Measurements from ENCODE around the gene TMEM201.

The TMEM201 gene

GRCh38 chr1:9651565-9652378 is 63.1 kb downstream of the TMEM201 start, which contains the start of gene PIK3CD:
TSS of gene PIK3CD (plus strand) at chr1:9651731. CDS start at chr1:9710456, 58,725 bp downstream.
- DNase-seq, result no peak
- H3K9me2 ChIP-seq (replicated peaks; ENCODE audit: insufficient read depth, low read length), result no peaks in the 10 kb centered on the region
- H3K4me2 ChIP-seq (ENCODE audit: low read depth, low read length), result no peak within 1 kb of the TSS
- no peak within 1 kb of the TSS for H2AFZ ChIP-seq (ENCODE audit: low read length)
- no peaks in the 10 kb centered on the region for H3K9me3 ChIP-seq (replicated peaks; ENCODE audit: insufficient read depth, low read length)
- H4K20me1 ChIP-seq (ENCODE audit: insufficient read depth, low read length), result no peaks in the 10 kb centered on the region
- H3K79me2 ChIP-seq (ENCODE audit: low read length), result no peaks in the 10 kb centered on the region
- H3K4me1 ChIP-seq (ENCODE audit: low read length), result no peaks in the 10 kb centered on the region
- no peak within 1 kb of the TSS for H3K4me3 ChIP-seq (ENCODE audit: low read length)
- no peak within 1 kb of the TSS for H3K9ac ChIP-seq (ENCODE audit: low read length)
- TF ChIP-seq EZH2 (optimal IDR thresholded peaks at IDR 0.05; ENCODE audit: low read depth, low read length), result peak; percentile 67
- no peak for TF ChIP-seq EZH2phosphoT487 (IDR thresholded peaks at IDR 0.05; ENCODE audit: low read length)
- TF ChIP-seq CTCF (IDR thresholded peaks at IDR 0.05; ENCODE audit: low read length), result no peak
- no peaks in the 10 kb centered on the region for H3K36me3 ChIP-seq (replicated peaks; ENCODE audit: insufficient read depth, low read length)
- no peak within 1 kb of the TSS for H3K27ac ChIP-seq (ENCODE audit: low read length)
- peaks cover 84% of the 10 kb centered on the region for H3K27me3 ChIP-seq (replicated peaks; ENCODE audit: insufficient read depth, low read length)
- H3F3A ChIP-seq (ENCODE audit: insufficient read depth, low read length), result no peaks in the 10 kb centered on the region

GRCh38 chr1:9652379-9653209 is 63.9 kb downstream of the TMEM201 start:
- Histone ChIP-seq H3K36me3 (replicated peaks; ENCODE audit: insufficient read depth, low read length) (no peaks in the 10 kb centered on the region), H2AFZ (ENCODE audit: low read length) (no peak overlapping the region), H3K27ac (ENCODE audit: low read length) (no peak overlapping the region), H3K79me2 (ENCODE audit: low read length) (no peaks in the 10 kb centered on the region), H3K9me2 (replicated peaks; ENCODE audit: insufficient read depth, low read length) (no peaks in the 10 kb centered on the region), H3K9ac (ENCODE audit: low read length) (no peak overlapping the region), H3K4me1 (ENCODE audit: low read length) (no peaks in the 10 kb centered on the region), H4K20me1 (ENCODE audit: insufficient read depth, low read length) (no peaks in the 10 kb centered on the region), H3F3A (ENCODE audit: insufficient read depth, low read length) (no peaks in the 10 kb centered on the region), H3K4me2 (ENCODE audit: low read depth, low read length) (no peak overlapping the region), H3K9me3 (replicated peaks; ENCODE audit: insufficient read depth, low read length) (no peaks in the 10 kb centered on the region), H3K4me3 (ENCODE audit: low read length) (no peak overlapping the region), H3K27me3 (replicated peaks; ENCODE audit: insufficient read depth, low read length) (peaks cover 89% of the 10 kb centered on the region)
- no peak for DNase-seq
- TF ChIP-seq EZH2phosphoT487 (IDR thresholded peaks at IDR 0.05; ENCODE audit: low read length) (no peak), CTCF (IDR thresholded peaks at IDR 0.05; ENCODE audit: low read length) (no peak), EZH2 (optimal IDR thresholded peaks at IDR 0.05; ENCODE audit: low read depth, low read length) (no peak)

GRCh38 chr1:9653210-9653490 is 64.4 kb downstream of the TMEM201 start:
- Histone ChIP-seq H3F3A (ENCODE audit: insufficient read depth, low read length) (no peaks in the 10 kb centered on the region), H4K20me1 (ENCODE audit: insufficient read depth, low read length) (no peaks in the 10 kb centered on the region), H3K4me1 (ENCODE audit: low read length) (no peaks in the 10 kb centered on the region), H3K27ac (ENCODE audit: low read length) (no peak overlapping the region), H3K9ac (ENCODE audit: low read length) (no peak overlapping the region), H3K79me2 (ENCODE audit: low read length) (no peaks in the 10 kb centered on the region), H2AFZ (ENCODE audit: low read length) (no peak overlapping the region), H3K9me3 (replicated peaks; ENCODE audit: insufficient read depth, low read length) (no peaks in the 10 kb centered on the region), H3K27me3 (replicated peaks; ENCODE audit: insufficient read depth, low read length) (peaks cover 89% of the 10 kb centered on the region), H3K9me2 (replicated peaks; ENCODE audit: insufficient read depth, low read length) (no peaks in the 10 kb centered on the region), H3K4me3 (ENCODE audit: low read length) (no peak overlapping the region), H3K4me2 (ENCODE audit: low read depth, low read length) (no peak overlapping the region), H3K36me3 (replicated peaks; ENCODE audit: insufficient read depth, low read length) (no peaks in the 10 kb centered on the region)
- no peak for DNase-seq
- no peak for TF ChIP-seq EZH2 (optimal IDR thresholded peaks at IDR 0.05; ENCODE audit: low read depth, low read length)
- TF ChIP-seq CTCF (IDR thresholded peaks at IDR 0.05; ENCODE audit: low read length), result no peak
- TF ChIP-seq EZH2phosphoT487 (IDR thresholded peaks at IDR 0.05; ENCODE audit: low read length), result no peak

All from MM.1S (cell line).